ES-I3 (cell line): ENCODE measurements around the gene COL4A3.
"Not testable (repeated sequence)": the region's sequence is repeated elsewhere in the genome, so short reads cannot be mapped to it uniquely, and the experiment has no call there.

Source experiments
- H3K36me3 ChIP-seq: 2 replicates; pipeline ENCODE4 v1.6.1; 2013; ENCODE audit warnings: mild to moderate bottlenecking, low read length, control low read depth, moderate library complexity; ENCODE audit not compliant: insufficient read depth
- H3K4me1 ChIP-seq: 2 replicates; pipeline ENCODE4 v1.6.1; 2013; ENCODE audit warnings: mild to moderate bottlenecking, control low read depth, low read length; ENCODE audit not compliant: insufficient read depth
- H3K9ac ChIP-seq: 2 replicates; pipeline ENCODE4 v1.6.1; 2013; ENCODE audit warnings: low read depth, mild to moderate bottlenecking, low read length, moderate library complexity
- H3K9me3 ChIP-seq: 2 replicates; pipeline ENCODE4 v1.6.1; 2013; ENCODE audit warnings: mild to moderate bottlenecking, low read length, moderate library complexity; ENCODE audit not compliant: control insufficient read depth, insufficient read depth

Gene COL4A3

DNA sequence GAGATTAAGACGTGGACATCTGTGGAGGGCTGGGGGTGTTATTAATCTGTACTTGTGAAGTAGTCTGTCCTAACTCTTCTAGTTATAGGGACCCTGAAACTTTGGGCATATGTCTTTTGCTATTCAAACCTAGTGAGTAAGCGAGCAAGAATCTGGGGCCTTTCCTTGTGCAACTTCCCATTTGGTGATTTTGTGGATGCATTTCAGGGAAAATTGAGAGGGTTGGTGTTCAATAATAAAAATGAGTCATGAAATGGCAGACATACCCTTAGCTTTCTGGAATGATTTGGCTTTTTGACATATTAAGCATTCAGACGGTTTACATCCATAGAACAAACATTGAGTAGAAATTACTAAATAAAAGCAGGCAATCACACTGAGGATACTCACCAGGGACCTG, 17.4 kb upstream of the COL4A3 start:
- H3K36me3 ChIP-seq = no peaks in the 10 kb centered on the region
- no peaks in the 10 kb centered on the region for H3K4me1 ChIP-seq
- no peak overlapping the region for H3K9ac ChIP-seq
- H3K9me3 ChIP-seq = no peaks in the 10 kb centered on the region

DNA sequence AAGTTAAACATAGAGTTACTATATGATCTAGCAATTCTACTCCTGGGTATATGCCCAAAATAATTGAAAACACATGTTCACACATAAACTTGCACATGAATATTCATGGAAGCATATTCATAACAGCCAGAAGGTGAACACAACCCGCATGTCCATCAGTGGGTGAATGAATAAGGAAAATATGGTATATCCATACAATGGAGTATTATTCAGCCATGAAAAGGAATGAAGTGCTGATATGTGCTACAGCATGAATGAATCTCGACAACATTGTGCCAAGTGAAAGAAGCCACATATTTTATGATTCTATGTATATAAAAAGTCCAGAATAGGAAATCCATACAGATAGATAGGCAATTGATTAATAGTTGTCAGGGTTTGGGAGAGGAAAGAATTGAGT, 16.3 kb upstream of the COL4A3 start:
- no peaks in the 10 kb centered on the region for H3K9me3 ChIP-seq
- no peaks in the 10 kb centered on the region for H3K36me3 ChIP-seq
- no peaks in the 10 kb centered on the region; the same call in 1 of the 2 replicates for H3K4me1 ChIP-seq
- H3K9ac ChIP-seq = no peak overlapping the region

- no peak overlapping the region for H3K9ac ChIP-seq
- no peaks in the 10 kb centered on the region for H3K9me3 ChIP-seq
Observed at GRCh38 chr2:227150222-227150936, 14.0 kb upstream of the COL4A3 start.

DNA sequence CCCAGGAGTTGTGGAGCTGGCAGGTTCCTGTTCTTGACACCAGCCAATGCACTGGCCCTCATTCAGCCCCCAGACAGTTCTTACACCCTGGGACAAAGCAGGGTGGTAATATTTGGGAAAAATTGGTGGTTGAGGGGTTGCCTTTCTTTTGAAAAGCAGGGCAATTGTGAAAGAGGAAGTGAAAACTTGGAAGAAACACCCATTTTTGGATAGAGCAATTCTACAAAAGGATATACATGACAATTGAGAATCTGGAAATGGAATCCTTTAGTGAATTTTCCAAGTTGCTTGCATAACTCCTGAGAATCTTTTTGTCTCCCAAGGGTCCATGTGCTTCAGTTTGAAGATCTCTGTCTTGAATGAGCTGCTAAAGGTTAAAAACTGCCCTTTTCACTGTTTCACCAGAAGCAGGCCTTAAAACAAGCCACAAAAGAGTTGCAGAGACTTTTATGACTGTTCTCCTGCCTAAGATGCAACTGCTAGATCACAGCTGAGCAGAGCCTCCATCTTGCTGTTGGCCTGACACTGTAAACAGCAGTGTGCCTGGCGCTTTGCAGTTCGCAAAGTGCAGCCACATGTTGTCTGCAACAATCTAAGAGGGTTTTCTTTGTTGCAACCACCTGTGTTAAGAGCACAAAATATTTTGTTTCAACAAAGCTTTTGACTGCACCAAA, 12.2 kb upstream of the COL4A3 start:
- Histone ChIP-seq H3K9me3 (no peaks in the 10 kb centered on the region), H3K4me1 (no peaks in the 10 kb centered on the region; the same call in 1 of the 2 replicates), H3K36me3 (no peaks in the 10 kb centered on the region), H3K9ac (no peak overlapping the region)

More at GRCh38 chr2:227150222-227150936, 14.0 kb upstream of the COL4A3 start:
- Histone ChIP-seq H3K4me1 (no peaks in the 10 kb centered on the region; the same call in 1 of the 2 replicates), H3K36me3 (no peaks in the 10 kb centered on the region)

GRCh38 chr2:227153307-227153706, 11.1 kb upstream of the COL4A3 start:
- Histone ChIP-seq H3K4me1 (no peaks in the 10 kb centered on the region; the same call in 1 of the 2 replicates), H3K36me3 (no peaks in the 10 kb centered on the region)

GRCh38 chr2:227153758-227154486, 10.5 kb upstream of the COL4A3 start:
- no peak overlapping the region for H3K9ac ChIP-seq
- no peaks in the 10 kb centered on the region; the same call in 1 of the 2 replicates for H3K4me1 ChIP-seq
- H3K36me3 ChIP-seq = no peaks in the 10 kb centered on the region
- H3K9me3 ChIP-seq = no peaks in the 10 kb centered on the region

More at GRCh38 chr2:227153307-227153706, 11.1 kb upstream of the COL4A3 start:
- no peak overlapping the region for H3K9ac ChIP-seq
- H3K9me3 ChIP-seq = no peaks in the 10 kb centered on the region

- no peaks in the 10 kb centered on the region for H3K36me3 ChIP-seq
- H3K9ac ChIP-seq = no peak overlapping the region
- no peaks in the 10 kb centered on the region; the same call in 1 of the 2 replicates for H3K4me1 ChIP-seq
- H3K9me3 ChIP-seq = no peaks in the 10 kb centered on the region
Observed at GRCh38 chr2:227154986-227155774, 9.2 kb upstream of the COL4A3 start.

- no peaks in the 10 kb centered on the region for H3K4me1 ChIP-seq
- no peaks in the 10 kb centered on the region for H3K9me3 ChIP-seq
- no peak overlapping the region for H3K9ac ChIP-seq
- no peaks in the 10 kb centered on the region for H3K36me3 ChIP-seq
Observed at GRCh38 chr2:227160164-227160563, 4.3 kb upstream of the COL4A3 start.

- Histone ChIP-seq H3K9me3 (no peaks in the 10 kb centered on the region), H3K4me1 (no peaks in the 10 kb centered on the region), H3K9ac (no peak overlapping the region), H3K36me3 (no peaks in the 10 kb centered on the region)
Observed at GRCh38 chr2:227161947-227162346, 2.5 kb upstream of the COL4A3 start.

DNA sequence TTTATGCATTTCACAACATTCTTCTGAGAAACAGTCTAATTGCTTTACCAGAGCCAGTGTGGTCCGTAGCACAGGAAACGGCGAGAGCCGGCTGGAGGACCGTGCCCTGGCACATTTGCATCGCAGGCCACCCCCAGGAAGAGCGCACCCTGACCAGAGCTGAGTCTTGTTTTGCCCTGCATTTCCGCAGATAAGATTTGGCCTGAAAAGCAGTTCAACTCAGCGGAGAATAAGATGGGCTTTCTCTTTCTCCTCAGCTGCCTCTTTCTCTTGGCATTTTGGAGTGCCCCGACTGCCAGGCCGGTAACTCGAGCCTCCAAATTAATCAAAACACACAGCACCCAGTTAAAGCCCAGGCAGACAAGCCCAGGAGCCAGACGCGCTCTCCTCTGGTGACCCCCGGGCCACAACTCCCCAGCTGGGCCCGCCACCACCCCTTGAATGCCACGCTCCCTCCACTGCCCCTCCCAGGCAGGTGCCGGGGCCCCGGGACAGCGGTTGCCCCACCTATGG, 883 bp upstream of the COL4A3 start:
- Histone ChIP-seq H3K9ac (peak overlapping the region; percentile 55; the same call in 1 of the 2 replicates), H3K36me3 (no peaks in the 10 kb centered on the region)

GRCh38 chr2:227164763-227165291, 403 bp downstream of the COL4A3 start:
- Histone ChIP-seq H3K36me3 (no peaks in the 10 kb centered on the region), H3K9ac (peak overlapping the region; percentile 55; the same call in 1 of the 2 replicates), H3K9me3 (no peaks in the 10 kb centered on the region)

More for the DNA sequence above, 883 bp upstream of the COL4A3 start:
- no peaks in the 10 kb centered on the region for H3K4me1 ChIP-seq
- H3K9me3 ChIP-seq = no peaks in the 10 kb centered on the region

DNA sequence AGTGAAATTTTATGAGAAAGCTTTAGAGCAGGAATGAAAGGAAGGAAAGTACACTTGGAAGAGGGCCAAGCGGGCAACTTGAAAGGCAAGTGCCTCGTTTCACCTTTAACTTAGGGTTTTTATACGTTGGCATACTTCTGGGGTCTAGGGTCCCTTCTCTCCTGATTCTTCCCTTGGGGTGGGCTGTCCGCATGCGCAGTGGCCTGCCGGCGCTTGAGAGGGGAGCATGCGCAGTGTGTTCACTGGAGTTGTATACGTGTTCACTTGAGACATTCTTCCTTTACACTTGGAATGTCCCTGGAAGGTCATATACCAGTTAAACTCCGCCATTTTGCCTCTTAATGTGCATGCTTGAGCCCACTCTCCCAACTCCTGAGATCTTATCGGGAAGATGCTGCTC, 7.4 kb downstream of the COL4A3 start:
- H3K36me3 ChIP-seq, H3K9ac ChIP-seq, H3K4me1 ChIP-seq, H3K9me3 ChIP-seq: not testable (repeated sequence)

More at GRCh38 chr2:227164763-227165291, 403 bp downstream of the COL4A3 start:
- no peaks in the 10 kb centered on the region for H3K4me1 ChIP-seq

GRCh38 chr2:227177592-227178336, 13.3 kb downstream of the COL4A3 start:
- Histone ChIP-seq H3K9ac (no peak overlapping the region), H3K4me1 (no peaks in the 10 kb centered on the region), H3K36me3 (no peaks in the 10 kb centered on the region), H3K9me3 (no peaks in the 10 kb centered on the region)
